HG03196 (cell line): ENCODE measurements around the gene PRIMA1.

ENCODE experiments used
- ATAC-seq: cut with Tn5 transposase; IDR thresholded peaks from one replicate; pipeline ENCODE4 v1.9.1; 2021; ENCODE audit not compliant: unreplicated experiment

Gene PRIMA1

DNA sequence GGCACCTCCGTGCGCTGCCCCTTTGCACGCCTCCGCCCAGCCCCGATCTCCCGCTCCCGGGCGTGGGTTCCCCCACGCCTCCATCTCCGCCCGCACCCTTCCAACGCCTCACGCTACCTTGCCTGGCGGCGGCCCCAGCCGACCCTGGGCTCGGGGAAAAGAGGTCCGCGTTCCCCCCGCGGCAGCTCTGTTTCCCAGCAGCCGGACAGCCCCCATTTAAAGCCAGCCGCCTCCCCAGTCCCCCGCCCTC, at the start of gene PRIMA1:
PRIMA1 (minus strand) TSS at position 193 of the 250 bp plus-strand sequence. CDS start 767 bp downstream, outside the sequence.
- no peak for ATAC-seq

DNA sequence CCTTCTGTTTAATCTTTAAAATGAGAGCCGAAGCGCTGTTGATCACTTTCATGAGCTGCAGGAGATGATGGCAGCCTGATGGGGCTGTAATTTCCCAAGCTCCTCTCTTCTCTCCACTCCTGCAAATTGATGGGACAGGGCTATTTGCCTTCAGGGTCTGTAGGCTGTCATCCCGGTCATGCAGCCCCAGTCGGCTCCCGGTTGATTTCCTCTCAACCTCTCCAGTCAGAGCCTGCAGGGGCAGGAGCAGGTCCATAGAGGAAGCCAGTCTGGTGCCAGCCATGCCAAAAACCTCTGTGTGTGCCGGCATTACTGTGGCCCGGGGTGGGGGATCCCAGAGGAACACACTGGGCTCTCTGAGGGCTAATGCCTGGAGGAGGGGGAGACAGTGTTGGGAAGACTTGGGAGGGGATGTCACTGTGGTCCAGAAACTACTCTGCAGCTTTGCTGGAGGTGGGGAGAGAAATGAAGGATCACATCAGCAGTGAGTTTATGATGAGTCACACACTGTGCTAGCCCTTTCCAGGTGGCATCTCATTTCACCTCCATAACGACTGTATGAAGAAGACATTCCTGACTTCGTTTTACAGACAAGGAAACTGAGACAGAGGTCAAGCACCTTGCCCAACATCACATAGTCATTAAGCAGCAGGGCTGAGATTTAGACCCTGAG, 46.5 kb upstream of the PRIMA1 start:
- ATAC-seq, result no peak

- no peak for ATAC-seq
Observed at GRCh38 chr14:93832665-93833064, 44.4 kb upstream of the PRIMA1 start.

DNA sequence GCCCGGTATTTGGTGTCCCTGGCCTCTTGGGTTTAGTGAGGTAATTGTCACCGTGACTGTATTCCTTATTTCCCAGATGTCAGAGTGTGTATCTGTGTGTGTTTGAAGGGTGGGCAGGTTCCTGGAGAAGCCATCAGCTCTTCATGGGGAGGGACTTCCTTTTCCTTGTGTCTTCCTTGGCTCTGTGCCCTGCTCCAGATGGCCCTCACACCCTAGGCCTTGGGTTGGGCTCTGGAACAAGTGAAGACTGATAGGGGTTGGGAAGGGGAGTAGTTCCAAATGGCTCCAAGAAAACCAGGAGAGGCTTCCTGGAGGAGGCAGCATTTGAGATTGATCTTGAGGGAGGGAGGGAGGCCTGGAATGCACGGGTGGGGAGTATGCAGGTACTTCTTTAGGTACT, 43.8 kb upstream of the PRIMA1 start:
- ATAC-seq, result no peak

DNA sequence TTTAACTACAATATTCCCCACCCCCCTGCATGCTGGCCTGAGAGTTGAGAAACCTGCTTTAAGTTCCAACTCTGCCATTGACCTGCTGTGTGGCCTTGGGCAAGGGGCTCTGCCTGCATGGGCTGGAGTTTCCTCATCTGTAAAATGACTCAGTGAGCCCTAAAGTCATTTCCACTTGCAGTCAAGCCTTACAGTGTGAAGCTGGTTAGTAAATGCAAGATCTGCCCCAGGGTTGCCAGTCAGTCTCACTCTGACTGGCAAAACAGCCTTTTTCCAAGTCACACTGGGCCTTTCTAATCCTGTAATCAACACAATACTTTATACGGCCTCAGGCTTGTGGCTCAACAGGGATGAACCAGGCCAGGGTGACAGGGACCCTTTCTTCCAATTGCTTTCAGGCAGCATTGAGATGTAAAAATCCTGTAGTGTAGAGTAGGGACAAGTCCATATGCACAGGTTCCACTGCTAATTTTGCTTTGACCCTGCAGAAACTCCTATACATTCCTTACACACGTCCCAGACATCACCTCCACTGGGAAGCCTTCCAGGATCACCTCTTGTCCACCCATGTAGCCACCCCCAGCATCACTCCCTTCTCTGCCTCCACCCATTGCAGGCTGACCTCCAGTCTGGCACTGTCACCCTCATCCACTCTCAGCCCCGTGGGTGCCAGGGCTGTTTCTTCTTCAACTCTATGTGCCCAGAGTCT, 42.6 kb upstream of the PRIMA1 start:
- no peak for ATAC-seq

GRCh38 chr14:93829839-93830481, 41.7 kb upstream of the PRIMA1 start:
- no peak for ATAC-seq

DNA sequence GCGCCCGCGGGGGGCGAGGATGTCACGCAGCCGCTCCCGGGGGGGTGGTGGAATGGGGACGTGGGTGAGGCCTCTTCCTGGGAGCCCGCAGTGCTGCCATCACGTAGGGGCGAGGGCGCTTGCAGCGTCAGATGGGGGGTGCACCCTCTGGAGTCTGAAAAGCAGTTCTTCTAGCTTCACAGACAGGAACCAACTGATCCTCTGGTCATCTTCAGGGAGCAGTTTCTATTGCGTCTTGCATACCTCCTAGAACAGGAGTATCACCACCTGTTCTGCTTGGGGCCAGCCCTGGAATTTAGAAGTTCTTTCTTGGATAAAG, 36.9 kb upstream of the PRIMA1 start:
- ATAC-seq, result no peak

DNA sequence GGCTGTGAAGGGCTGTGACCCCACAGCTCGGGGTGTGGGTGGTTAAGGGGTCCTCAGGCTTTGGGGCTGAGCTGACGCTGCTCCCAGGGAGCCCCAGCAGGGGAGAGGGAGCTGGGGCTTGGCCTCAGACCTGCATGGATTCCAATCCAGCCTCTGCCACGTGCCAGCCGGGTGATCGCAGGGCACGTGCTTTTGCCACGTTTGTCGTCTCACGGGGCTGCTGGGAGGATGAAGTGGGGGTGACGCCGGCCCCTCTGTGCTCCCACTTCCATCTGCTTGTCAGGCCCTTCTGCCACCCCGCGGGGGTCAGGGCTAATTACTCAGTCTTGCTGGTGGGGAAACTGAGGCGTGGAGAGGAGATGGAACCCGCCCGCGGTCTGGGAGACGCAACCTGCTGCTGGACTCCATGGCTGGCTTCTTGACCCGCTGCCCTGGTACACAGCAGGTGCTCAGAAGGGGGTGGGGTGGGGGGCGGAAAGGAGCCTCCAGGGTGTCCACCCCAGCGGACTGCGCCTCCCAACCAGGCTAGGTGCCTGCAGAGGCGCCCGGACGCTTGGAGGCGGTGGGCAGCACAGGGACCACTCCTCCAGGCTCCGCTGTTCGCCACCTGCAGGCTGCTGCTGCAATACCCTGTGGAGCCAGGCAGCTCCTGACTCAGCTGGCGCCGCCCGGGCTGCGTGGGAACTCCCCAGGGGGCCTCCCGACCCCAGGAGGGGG, 36.4 kb upstream of the PRIMA1 start:
- ATAC-seq, result no peak

DNA sequence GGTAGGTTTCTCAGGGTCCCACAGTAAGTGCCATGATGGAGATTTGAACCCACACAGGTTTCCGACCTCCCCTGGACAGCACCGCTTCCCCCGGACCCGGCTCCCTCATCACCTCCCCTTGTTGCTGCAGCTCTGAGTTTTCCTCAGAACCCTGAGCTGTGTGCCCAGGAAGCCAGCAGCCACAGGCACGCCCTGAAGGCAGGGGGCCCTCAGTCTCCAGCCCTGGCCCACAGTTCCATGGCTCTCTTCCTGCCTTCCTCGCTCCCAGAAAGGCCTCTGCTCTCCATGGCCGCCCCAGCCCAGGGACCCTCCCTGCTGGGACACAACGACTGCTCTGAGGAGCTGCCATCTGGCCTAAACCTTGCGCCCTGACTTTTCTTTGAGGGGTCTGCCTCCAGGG, 35.8 kb upstream of the PRIMA1 start:
- ATAC-seq, result no peak

- ATAC-seq, result no peak
Observed at GRCh38 chr14:93821051-93821450, 32.8 kb upstream of the PRIMA1 start.

DNA sequence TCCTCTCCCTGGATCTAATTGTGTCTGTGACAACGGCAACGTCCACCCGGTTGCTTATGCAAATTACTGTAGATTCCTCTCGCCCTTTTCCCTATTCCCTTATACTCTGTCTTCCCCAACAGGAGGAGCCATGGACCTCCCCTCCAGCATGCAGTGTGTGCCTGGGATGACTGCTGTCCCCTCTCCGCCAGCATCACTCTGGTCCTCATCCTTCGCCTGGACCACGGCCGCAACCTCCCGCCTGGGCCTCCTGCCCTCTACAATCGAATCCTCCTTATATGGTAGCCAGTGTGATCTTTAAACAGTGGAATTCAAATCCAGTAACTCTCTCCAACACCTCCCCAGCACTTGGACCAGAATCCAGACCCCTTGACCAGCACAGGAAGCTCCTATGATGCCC, 30.6 kb upstream of the PRIMA1 start:
- no peak for ATAC-seq

- ATAC-seq, result no peak
Observed at GRCh38 chr14:93811676-93812075, 23.4 kb upstream of the PRIMA1 start.

DNA sequence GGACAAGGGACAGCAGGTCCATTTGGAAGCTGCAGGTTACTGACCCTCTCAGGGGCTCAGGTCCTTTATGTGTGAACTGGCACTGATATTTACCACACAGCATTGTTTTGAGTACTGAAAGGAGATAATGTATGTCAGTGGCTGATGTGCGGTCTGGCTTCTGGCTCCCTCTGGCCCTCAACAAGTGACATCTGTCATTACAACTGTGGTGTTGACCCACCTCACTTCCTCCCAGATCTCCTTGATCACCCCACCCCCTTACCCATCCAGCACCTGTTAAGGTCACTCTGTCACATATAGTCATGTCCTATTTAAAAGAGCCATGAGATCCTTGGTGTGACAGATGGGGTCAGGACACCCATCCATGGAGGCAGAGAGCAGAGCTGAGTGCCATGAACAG, 22.7 kb upstream of the PRIMA1 start:
- no peak for ATAC-seq

GRCh38 chr14:93809491-93810420, 21.5 kb upstream of the PRIMA1 start:
- peak; percentile 53 for ATAC-seq

GRCh38 chr14:93804654-93805053, 16.4 kb upstream of the PRIMA1 start:
- no peak for ATAC-seq

DNA sequence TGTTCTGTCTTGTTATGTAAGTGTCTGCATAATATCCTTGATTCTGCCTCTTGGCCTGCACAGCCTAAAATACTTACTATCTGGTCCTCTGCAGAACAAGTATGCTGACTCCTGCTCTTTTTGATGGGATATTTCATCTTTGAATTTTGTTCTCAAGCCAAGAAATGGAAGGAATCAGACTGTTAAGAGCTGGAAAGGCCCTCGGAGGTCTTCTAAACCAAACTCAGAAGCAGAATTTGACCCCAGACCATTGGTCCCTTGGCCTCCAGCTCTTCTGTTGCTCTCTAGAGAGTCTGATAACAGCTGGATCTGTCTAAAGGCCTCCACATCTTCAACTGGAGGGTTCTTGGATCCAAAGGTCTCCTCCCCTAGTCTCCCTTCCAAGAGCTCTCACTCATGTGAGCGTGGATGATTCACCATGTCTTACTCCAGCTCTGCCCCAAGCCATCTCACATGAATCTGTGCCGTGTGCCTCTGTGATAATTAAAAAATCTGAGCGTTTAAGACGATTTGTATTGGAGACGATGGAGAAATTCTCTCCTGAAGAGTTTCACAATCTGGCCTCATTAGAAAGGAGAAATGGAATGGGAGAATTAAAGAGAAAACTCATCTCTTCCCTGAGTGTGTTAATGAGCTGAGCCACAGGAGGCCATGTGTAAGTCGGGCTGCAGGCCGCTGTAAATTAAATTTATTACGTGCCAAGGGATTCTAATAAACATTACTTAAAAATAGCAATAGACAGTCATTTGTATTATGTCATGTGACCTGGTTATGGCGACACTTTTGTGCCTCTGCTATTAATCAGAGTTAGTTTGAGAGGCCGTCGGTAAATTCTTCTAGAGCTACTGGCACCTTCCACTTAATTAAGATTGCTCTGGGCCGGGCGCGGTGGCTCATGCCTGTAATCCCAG, 15.4 kb upstream of the PRIMA1 start:
- ATAC-seq, result no peak

- no peak for ATAC-seq
Observed at GRCh38 chr14:93799989-93800921, 12.0 kb upstream of the PRIMA1 start.

- no peak for ATAC-seq
Observed at GRCh38 chr14:93799617-93799988, 11.3 kb upstream of the PRIMA1 start.

- ATAC-seq, result no peak
Observed at GRCh38 chr14:93797536-93797935, 9.3 kb upstream of the PRIMA1 start.
